Pancreas (tissue), 10 donors: ENCODE data around the gene C16orf92. TPM values are rescaled to one million over a fixed set of nuclear protein-coding genes. Genes with fewer than 3 reads are reported as not detected.

Experiments
- ATAC-seq, 4 donors: fragments of 200-7000 bp; cut with Tn5 transposase; one replicate each; pipeline versions ENCODE4 v1.8.0 to v1.9.1; 2020; ENCODE audit warnings: mild to moderate bottlenecking in 4 of 4, moderate library complexity in 4 of 4
- DNase-seq, 6 donors: peaks; one replicate each; pipeline ENCODE4 v3.0.0-alpha.2; 2020
- FAIRE-seq: peaks from 2 replicates; lab custom pipeline; 2012; peaks lifted over from hg19 to GRCh38; lab: Jason Lieb, UNC
- H3K27ac ChIP-seq, 4 donors: fragments of 200-600 bp; sonication (generic); 1 replicate in 3 of 4; 2 replicates in 1 of 4; pipeline versions ENCODE4 v1.5.0 to v1.8.0; 2020
- H3K27me3 ChIP-seq, 4 donors: fragments of 200-600 bp; one replicate each; pipeline ENCODE4 v1.8.0; 2021
- H3K36me3 ChIP-seq, 3 donors: fragments of 200-600 bp; sonication (generic) in 1 of 3; one replicate each; pipeline versions ENCODE4 v1.5.0 to v1.8.0; 2020 to 2021
- H3K4me1 ChIP-seq, 3 donors: fragments of 200-600 bp; one replicate each; pipeline ENCODE4 v1.8.0; 2021
- H3K4me3 ChIP-seq, 4 donors: fragments of 200-600 bp; sonication (generic) in 2 of 4; one replicate each; pipeline versions ENCODE4 v1.5.0 to v1.8.0; 2020 to 2021
- H3K9me3 ChIP-seq, 4 donors: fragments of 200-600 bp; one replicate each; pipeline ENCODE4 v1.8.0; 2021
- WGBS, 2 donors: extraction: QIAGEN DNeasy Blood & Tissue Kit; methylation state at CpG; one replicate each; pipeline ENCODE4 v1.1.7; 2013; 5-methylcytosine and 5-hydroxymethylcytosine counted together
- intact Hi-C, 3 donors: fragments of 100-400 bp; cut with DNase I; formaldehyde crosslinking; loops; one replicate each; pipeline versions ENCODE4 v1.11.1 to v1.14.2; 2022
- polyA plus RNA-seq, 2 donors: library from polyadenylated mRNA; stranded (reverse); fragments of 200-250 nt; gene quantifications; one replicate each; pipeline ENCODE4 v1.2.3, GENCODE V29; 2013
- total RNA-seq, 6 donors: library from RNA; stranded (reverse); fragmentation: NEBNext Ultra II Directional in 4 of 6; extraction: Animal tissue kit (Norgen Biotek cat#: 25700) in 4 of 6; gene quantifications; one replicate each; pipeline versions ENCODE4 v1.2.1 to v1.2.4, GENCODE V29; 2021 to 2023
- TF ChIP-seq, protein P1 (sequence below), 4 donors: fragments of 200-600 bp; sonication (generic) in 3 of 4; IDR thresholded peaks; one replicate each; pipeline versions ENCODE4 v1.5.0 to v1.8.0; 2021; ENCODE audit warnings: antibody characterized with exemption in 4 of 4
- donor health status: healthy with polysubstance abuse.
- donor health status: DM: no; HTN: no; CAD: no; lungs with moderate emphysema.
- donor health status: DM: no; HTN: no; CAD: no.
- donor health status: control.
- donor health status: control.
- donor health status: Bipolar disorder and iron deficiency.
- donor health status: DM: yes; HTN: yes; CAD: no.
- donor health status: DM: no; HTN: no; CAD: no.
- donor health status: DM: no; HTN: no; CAD: no.
- donor health status: DM: yes; HTN: yes; CAD: no.

C16orf92 gene
- total and polyA plus RNA-seq, 8 donors = not detected

GRCh38 chr16:30060836-30061554 lies 38.0 kb downstream of the C16orf92 start:
- ATAC-seq (no peak), DNase-seq (no peak), FAIRE-seq (no peak)
- no peaks in the 10 kb centered on the region for H3K9me3 ChIP-seq
- intact Hi-C loops = no loop called here
- H3K27ac ChIP-seq = no peak overlapping the region
- H3K4me1 ChIP-seq = peaks cover 3 to 8% (median 6%) of the 10 kb centered on the region in 3 donors
- TF ChIP-seq, protein P1, sequence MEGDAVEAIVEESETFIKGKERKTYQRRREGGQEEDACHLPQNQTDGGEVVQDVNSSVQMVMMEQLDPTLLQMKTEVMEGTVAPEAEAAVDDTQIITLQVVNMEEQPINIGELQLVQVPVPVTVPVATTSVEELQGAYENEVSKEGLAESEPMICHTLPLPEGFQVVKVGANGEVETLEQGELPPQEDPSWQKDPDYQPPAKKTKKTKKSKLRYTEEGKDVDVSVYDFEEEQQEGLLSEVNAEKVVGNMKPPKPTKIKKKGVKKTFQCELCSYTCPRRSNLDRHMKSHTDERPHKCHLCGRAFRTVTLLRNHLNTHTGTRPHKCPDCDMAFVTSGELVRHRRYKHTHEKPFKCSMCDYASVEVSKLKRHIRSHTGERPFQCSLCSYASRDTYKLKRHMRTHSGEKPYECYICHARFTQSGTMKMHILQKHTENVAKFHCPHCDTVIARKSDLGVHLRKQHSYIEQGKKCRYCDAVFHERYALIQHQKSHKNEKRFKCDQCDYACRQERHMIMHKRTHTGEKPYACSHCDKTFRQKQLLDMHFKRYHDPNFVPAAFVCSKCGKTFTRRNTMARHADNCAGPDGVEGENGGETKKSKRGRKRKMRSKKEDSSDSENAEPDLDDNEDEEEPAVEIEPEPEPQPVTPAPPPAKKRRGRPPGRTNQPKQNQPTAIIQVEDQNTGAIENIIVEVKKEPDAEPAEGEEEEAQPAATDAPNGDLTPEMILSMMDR (IDR thresholded peaks at IDR 0.05) = no peak
- no peaks in the 10 kb centered on the region for H3K27me3 ChIP-seq
- 72 to 82% methylated on average over 2 of the region's 2 CpGs for WGBS, 2 donors
- no peaks in the 10 kb centered on the region for H3K36me3 ChIP-seq
- H3K4me3 ChIP-seq = no peak overlapping the region

GRCh38 chr16:30063278-30063892 lies 40.4 kb downstream of the C16orf92 start:
- FAIRE-seq = no peak

DNA sequence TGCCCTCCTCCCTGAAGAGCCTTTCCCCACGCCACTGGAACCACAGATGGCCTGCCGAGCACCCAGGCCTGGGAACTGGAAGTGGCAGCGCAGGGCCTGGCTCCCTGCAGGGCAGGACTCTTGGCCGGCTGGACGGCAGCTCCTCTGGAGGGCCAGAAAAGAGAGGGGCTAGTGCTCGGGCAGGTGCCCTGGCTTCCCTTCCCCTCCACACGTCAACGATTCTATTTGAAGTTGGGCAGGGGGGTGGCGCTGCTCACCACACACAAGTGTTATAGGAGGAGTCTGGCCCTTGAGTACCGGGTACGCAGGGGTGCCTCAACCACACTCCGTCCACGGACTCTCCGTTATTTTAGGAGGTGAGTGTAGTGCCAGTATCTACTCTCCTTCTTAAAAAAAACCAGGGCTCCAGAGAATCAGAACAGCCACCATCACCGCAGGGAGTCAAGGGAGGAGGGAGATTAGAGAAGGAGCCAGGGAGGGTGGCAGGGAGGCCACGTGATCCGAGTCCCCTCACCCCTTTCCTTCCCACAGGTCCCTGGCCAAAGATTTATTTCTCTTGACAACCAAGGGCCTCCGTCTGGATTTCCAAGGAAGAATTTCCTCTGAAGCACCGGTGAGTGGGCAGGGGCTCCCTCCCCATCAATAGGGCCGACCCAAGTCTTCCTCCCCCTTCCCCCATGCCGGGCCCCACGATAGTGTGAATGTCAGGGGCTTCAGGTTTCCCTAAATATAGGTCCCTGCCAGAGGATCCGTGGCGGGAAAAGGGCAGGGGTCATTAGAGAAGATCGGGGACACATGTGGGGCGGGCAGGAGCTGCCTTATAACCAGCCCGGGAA lies 41.1 kb downstream of the C16orf92 start:
- TF ChIP-seq, protein P1 (IDR thresholded peaks at IDR 0.05) = no peak
- Histone ChIP-seq H3K4me1 (peaks cover 3 to 19% (median 13%) of the 10 kb centered on the region in 3 donors), H3K27ac (peak overlapping the region; percentile 88 to 99 (median 98)), H3K4me3 (peak overlapping the region; percentile 54 to 82 (median 76)), H3K27me3 (no peaks in the 10 kb centered on the region), H3K36me3 (peaks cover 8 to 21% (median 13%) of the 10 kb centered on the region in 3 donors), H3K9me3 (no peaks in the 10 kb centered on the region)
- 5% methylated on average over 27 of the region's 27 CpGs for WGBS, 2 donors
- intact Hi-C loops = no loop called here
- DNase-seq = peak; percentile 73 to 89 (median 78)
- no peak for FAIRE-seq
- peak; percentile 29 to 57 (median 54) for ATAC-seq

More at GRCh38 chr16:30063278-30063892, 40.4 kb downstream of the C16orf92 start:
- H3K36me3 ChIP-seq = peaks cover 3 to 14% (median 6%) of the 10 kb centered on the region in 3 donors
- peak overlapping the region; percentile 88 to 99 (median 98) for H3K27ac ChIP-seq
- no peaks in the 10 kb centered on the region for H3K9me3 ChIP-seq
- WGBS, 2 donors = 57 to 59% methylated on average over 12 of the region's 12 CpGs
- DNase-seq (no peak), ATAC-seq (no peak)
- peaks cover 3 to 19% (median 13%) of the 10 kb centered on the region in 3 donors for H3K4me1 ChIP-seq
- no peaks in the 10 kb centered on the region for H3K27me3 ChIP-seq
- H3K4me3 ChIP-seq = peak overlapping the region in 3 of 4 donors; percentile 73 to 82 (median 80)
- intact Hi-C loops = no loop called here
- TF ChIP-seq, protein P1 (IDR thresholded peaks at IDR 0.05) = no peak

DNA sequence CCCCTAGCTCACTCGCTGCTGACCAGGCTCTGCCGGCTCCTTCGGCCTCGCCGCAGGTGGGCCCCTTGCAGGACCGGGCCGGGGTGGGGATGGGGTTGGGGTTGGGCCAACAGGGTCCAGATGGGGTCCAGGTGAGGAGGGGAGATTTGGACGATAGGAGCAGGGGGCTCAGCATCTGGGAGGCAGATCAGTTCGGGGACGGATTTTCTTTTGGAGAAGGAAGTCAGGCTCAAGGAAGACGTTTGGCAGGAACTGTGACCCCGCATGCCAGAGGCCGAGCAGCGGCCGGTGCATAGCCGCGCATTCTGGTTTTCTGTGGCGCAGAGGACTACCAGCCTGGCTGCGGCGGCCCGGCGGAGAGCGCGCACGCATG lies 41.7 kb downstream of the C16orf92 start:
- no peaks in the 10 kb centered on the region for H3K9me3 ChIP-seq
- no peak for FAIRE-seq
- peak in 3 of 4 donors; percentile 65 to 70 (median 68) for ATAC-seq
- DNase-seq = peak in 1 of 6 donors; percentile 63
- TF ChIP-seq, protein P1 (IDR thresholded peaks at IDR 0.05) = no peak
- peak overlapping the region; percentile 54 to 82 (median 76) for H3K4me3 ChIP-seq
- WGBS, 2 donors = 0 to 1% methylated on average over 18 to 25 of the region's 25 CpGs
- H3K27ac ChIP-seq = peak overlapping the region; percentile 88 to 99 (median 98)
- intact Hi-C loops = no loop called here
- no peaks in the 10 kb centered on the region for H3K27me3 ChIP-seq
- H3K4me1 ChIP-seq = peaks cover 3 to 19% (median 13%) of the 10 kb centered on the region in 3 donors
- peaks cover 14 to 27% (median 19%) of the 10 kb centered on the region in 3 donors for H3K36me3 ChIP-seq
